DOHH2 (cell line): Measurements from ENCODE around the gene RABGAP1L.

ENCODE experiments used
- H3F3A ChIP-seq: fragments of 200-600 bp; sonication (generic), shearing (Covaris generic); 2 replicates; pipeline ENCODE4 v1.6.0; 2016; ENCODE audit warnings: antibody characterized with exemption, mild to moderate bottlenecking; ENCODE audit not compliant: control insufficient read depth, insufficient read depth
- H3K27ac ChIP-seq: fragments of 200-600 bp; sonication (generic); 2 replicates; pipeline ENCODE4 v1.5.1; 2014; ENCODE audit warnings: low read depth, mild to moderate bottlenecking, low read length, moderate library complexity
- H3K27me3 ChIP-seq: fragments of 200-600 bp; sonication (generic); 2 replicates; pipeline ENCODE4 v1.6.1; 2014; ENCODE audit warnings: mild to moderate bottlenecking, low read length, mixed read lengths; ENCODE audit not compliant: control insufficient read depth
- H3K36me3 ChIP-seq: fragments of 200-600 bp; sonication (generic); 2 replicates; pipeline ENCODE4 v1.6.1; 2014; ENCODE audit warnings: mild to moderate bottlenecking, low read length, moderate library complexity, mixed read lengths; ENCODE audit not compliant: control insufficient read depth
- H3K4me1 ChIP-seq: fragments of 200-600 bp; sonication (generic); 2 replicates; pipeline ENCODE4 v1.6.1; 2014; ENCODE audit warnings: mild to moderate bottlenecking, low read length, mixed read lengths; ENCODE audit not compliant: control insufficient read depth
- H3K4me2 ChIP-seq: fragments of 200-600 bp; sonication (generic); 2 replicates; pipeline ENCODE4 v1.6.0; 2014; ENCODE audit warnings: mild to moderate bottlenecking, low read length, moderate library complexity
- H3K4me3 ChIP-seq: fragments of 200-600 bp; sonication (generic); 2 replicates; pipeline ENCODE4 v1.5.1; 2014; ENCODE audit warnings: mild to moderate bottlenecking, low read length, mixed read lengths
- H3K79me2 ChIP-seq: fragments of 200-600 bp; sonication (generic); 2 replicates; pipeline ENCODE4 v1.6.1; 2014; ENCODE audit warnings: mild to moderate bottlenecking, low read length, mixed read lengths; ENCODE audit not compliant: control insufficient read depth
- H3K9me2 ChIP-seq: fragments of 200-600 bp; sonication (generic); replicated peaks from 2 replicates; pipeline ENCODE4 v1.6.1; 2014; ENCODE audit warnings: mild to moderate bottlenecking, low read length, mixed read lengths; ENCODE audit not compliant: control insufficient read depth
- H3K9me3 ChIP-seq: fragments of 200-600 bp; sonication (generic); 2 replicates; pipeline ENCODE4 v1.6.1; 2014; ENCODE audit warnings: antibody characterized with exemption, low read length, mixed read lengths; ENCODE audit not compliant: control insufficient read depth, insufficient read depth
- H4K20me1 ChIP-seq: fragments of 200-600 bp; sonication (generic); 2 replicates; pipeline ENCODE4 v1.6.0; 2014; ENCODE audit warnings: low read depth, mild to moderate bottlenecking, antibody characterized with exemption, low read length, moderate library complexity; ENCODE audit not compliant: control insufficient read depth, insufficient read depth
- CTCF ChIP-seq: fragments of 200-600 bp; sonication (generic); IDR thresholded peaks from one replicate; pipeline ENCODE4 v1.5.1; 2014; ENCODE audit warnings: antibody characterized with exemption, mild to moderate bottlenecking, low read depth, low read length; ENCODE audit not compliant: poor library complexity, severe bottlenecking
- EZH2phosphoT487 ChIP-seq: fragments of 200-600 bp; sonication (generic); IDR thresholded peaks from 2 replicates; pipeline ENCODE4 v1.6.1; 2017; ENCODE audit warnings: borderline replicate concordance, mild to moderate bottlenecking, antibody characterized with exemption, low read length, moderate library complexity, mixed read lengths

The RABGAP1L gene

GRCh38 chr1:175037416-175037815 lies 878.1 kb downstream of the RABGAP1L start:
- TF ChIP-seq EZH2phosphoT487 (no peak), CTCF (no peak)
- no peaks in the 10 kb centered on the region for H3F3A ChIP-seq

GRCh38 chr1:175040324-175040879 lies 881.1 kb downstream of the RABGAP1L start:
- H3K36me3 ChIP-seq = no peaks in the 10 kb centered on the region
- H3K9me2 ChIP-seq = no peaks in the 10 kb centered on the region
- H3K4me1 ChIP-seq = no peaks in the 10 kb centered on the region
- H3K27me3 ChIP-seq = peaks cover 41% of the 10 kb centered on the region
- no peaks in the 10 kb centered on the region for H4K20me1 ChIP-seq
- H3K79me2 ChIP-seq = no peaks in the 10 kb centered on the region
- H3K9me3 ChIP-seq = no peaks in the 10 kb centered on the region
- no peaks in the 10 kb centered on the region for H3F3A ChIP-seq
- TF ChIP-seq EZH2phosphoT487 (no peak), CTCF (no peak)
- no peak overlapping the region for H3K4me2 ChIP-seq
- no peak overlapping the region for H3K4me3 ChIP-seq
- H3K27ac ChIP-seq = no peak overlapping the region

More at GRCh38 chr1:175037416-175037815, 878.1 kb downstream of the RABGAP1L start:
- H3K9me3 ChIP-seq = no peaks in the 10 kb centered on the region
- no peak overlapping the region for H3K4me2 ChIP-seq
- H3K9me2 ChIP-seq = no peaks in the 10 kb centered on the region
- H3K36me3 ChIP-seq = no peaks in the 10 kb centered on the region
- no peaks in the 10 kb centered on the region for H3K4me1 ChIP-seq
- H4K20me1 ChIP-seq = no peaks in the 10 kb centered on the region
- H3K27ac ChIP-seq = no peak overlapping the region
- no peak overlapping the region for H3K4me3 ChIP-seq
- H3K27me3 ChIP-seq = peaks cover 47% of the 10 kb centered on the region
- H3K79me2 ChIP-seq = no peaks in the 10 kb centered on the region

GRCh38 chr1:175042650-175043049 lies 883.3 kb downstream of the RABGAP1L start:
- no peak overlapping the region for H3K27ac ChIP-seq
- no peaks in the 10 kb centered on the region for H3K79me2 ChIP-seq
- H3K36me3 ChIP-seq = no peaks in the 10 kb centered on the region
- H4K20me1 ChIP-seq = no peaks in the 10 kb centered on the region
- TF ChIP-seq EZH2phosphoT487 = no peak
- TF ChIP-seq CTCF = no peak
- no peak overlapping the region for H3K4me3 ChIP-seq
- no peaks in the 10 kb centered on the region for H3K4me1 ChIP-seq
- no peaks in the 10 kb centered on the region for H3F3A ChIP-seq
- H3K9me2 ChIP-seq = no peaks in the 10 kb centered on the region
- H3K4me2 ChIP-seq = no peak overlapping the region
- no peaks in the 10 kb centered on the region for H3K9me3 ChIP-seq
- peaks cover 22% of the 10 kb centered on the region for H3K27me3 ChIP-seq
